GM20000 (cell line): ENCODE data around the gene ZNF695.

Experiments used
- DNase-seq: peaks from one replicate; pipeline ENCODE4 v3.0.0; 2012; ENCODE audit warnings: low spot score
- TF ChIP-seq, protein P1 (sequence below): IDR thresholded peaks from 2 replicates; pipeline ENCODE4 v1.5.1; 2012; ENCODE audit warnings: mild to moderate bottlenecking, control low read depth; ENCODE audit errors: extremely low read depth, missing control alignments

ZNF695 gene

DNA sequence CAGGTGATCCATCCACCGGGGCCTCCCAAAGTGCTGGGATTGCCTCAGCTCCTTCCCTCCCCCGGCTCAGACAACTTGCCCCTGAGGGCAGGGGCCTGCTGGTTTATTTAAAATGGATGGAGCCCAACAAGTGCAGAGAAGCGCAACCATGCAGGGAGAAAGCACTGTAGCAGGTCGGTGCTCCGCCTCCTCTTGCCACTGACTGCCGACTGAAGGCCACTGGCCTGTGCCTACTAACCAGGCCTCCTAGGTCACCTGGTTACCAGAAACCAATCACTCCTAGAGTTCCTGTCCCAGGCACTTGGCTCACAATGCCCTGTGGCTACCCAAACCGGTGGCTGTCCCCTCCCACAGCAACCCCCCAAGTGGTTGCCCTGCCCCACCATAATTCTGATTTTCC is 35.9 kb downstream of the ZNF695 start:
- TF ChIP-seq, protein P1, sequence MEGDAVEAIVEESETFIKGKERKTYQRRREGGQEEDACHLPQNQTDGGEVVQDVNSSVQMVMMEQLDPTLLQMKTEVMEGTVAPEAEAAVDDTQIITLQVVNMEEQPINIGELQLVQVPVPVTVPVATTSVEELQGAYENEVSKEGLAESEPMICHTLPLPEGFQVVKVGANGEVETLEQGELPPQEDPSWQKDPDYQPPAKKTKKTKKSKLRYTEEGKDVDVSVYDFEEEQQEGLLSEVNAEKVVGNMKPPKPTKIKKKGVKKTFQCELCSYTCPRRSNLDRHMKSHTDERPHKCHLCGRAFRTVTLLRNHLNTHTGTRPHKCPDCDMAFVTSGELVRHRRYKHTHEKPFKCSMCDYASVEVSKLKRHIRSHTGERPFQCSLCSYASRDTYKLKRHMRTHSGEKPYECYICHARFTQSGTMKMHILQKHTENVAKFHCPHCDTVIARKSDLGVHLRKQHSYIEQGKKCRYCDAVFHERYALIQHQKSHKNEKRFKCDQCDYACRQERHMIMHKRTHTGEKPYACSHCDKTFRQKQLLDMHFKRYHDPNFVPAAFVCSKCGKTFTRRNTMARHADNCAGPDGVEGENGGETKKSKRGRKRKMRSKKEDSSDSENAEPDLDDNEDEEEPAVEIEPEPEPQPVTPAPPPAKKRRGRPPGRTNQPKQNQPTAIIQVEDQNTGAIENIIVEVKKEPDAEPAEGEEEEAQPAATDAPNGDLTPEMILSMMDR, result no peak
- DNase-seq, result no peak

DNA sequence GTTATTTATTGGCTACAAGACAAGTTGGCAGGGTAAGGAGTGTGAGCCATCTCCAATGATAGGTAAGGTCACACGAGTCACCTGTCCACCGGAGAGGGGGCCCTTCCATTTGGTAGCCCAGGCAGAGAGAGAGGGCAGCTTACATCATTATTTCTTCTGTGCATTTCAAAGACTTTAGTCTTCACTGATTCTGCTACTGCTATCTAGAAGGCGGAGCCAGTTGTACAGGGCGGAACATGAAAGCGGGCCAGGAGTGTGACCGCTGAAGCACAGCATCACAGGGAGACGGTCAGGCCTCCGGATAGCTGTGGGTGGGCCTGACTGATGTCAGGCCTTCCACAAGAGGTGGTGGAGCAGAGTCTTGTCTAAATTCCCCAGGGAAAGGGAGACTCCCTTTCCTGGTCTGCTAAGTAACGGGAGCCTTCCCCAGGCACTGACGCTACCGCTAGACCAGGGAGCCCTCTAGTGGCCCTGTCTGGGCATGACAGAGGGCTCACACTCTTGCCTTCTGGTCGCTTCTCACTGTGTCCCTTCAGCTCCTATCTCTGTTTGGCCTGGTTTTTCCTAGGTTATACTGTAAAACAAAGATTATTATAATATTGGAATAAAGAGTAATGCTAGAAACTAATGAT is 36.7 kb downstream of the ZNF695 start:
- DNase-seq, result no peak
- TF ChIP-seq, protein P1, result no peak

DNA sequence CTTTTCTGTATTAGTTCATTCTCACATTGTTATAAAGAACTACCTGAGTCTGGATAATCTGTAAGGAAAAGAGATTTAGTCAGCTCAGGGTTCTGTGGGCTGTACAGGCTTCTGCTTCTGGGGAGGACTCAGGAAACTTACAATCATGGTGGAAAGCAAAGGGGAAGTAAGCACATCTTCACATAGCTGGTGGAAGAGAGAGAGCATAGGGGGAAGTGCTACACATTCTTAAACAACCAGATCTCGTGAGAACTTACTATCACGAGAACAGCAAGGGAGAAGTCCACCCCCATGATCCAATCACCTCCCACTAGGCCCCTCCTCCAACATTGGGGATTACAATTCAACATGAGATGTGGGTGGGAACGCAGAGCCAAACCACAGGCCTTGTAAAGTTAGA is 38.2 kb downstream of the ZNF695 start:
- DNase-seq, result no peak

DNA sequence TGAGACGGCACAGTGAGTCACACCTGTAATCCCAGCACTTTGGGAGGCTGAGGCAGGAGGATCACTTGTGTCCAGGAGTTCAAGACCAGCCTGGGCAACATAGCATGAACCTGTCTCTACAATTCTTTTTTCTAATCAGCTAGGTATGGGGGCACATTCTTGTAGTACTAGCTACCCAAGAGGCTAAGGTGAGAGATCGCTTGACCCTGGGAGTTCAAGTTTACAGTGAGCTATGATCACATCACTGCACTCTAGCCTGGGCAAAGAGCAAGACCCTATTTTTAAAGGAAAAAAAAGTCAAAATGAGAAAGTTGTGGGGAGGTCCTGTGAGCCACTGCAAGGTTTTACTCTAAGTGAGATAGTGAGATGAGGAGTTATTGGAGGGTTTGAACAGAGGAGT is 41.4 kb downstream of the ZNF695 start:
- TF ChIP-seq, protein P1, result no peak
- no peak for DNase-seq

More for the DNA sequence above, 38.2 kb downstream of the ZNF695 start:
- TF ChIP-seq, protein P1, result no peak

DNA sequence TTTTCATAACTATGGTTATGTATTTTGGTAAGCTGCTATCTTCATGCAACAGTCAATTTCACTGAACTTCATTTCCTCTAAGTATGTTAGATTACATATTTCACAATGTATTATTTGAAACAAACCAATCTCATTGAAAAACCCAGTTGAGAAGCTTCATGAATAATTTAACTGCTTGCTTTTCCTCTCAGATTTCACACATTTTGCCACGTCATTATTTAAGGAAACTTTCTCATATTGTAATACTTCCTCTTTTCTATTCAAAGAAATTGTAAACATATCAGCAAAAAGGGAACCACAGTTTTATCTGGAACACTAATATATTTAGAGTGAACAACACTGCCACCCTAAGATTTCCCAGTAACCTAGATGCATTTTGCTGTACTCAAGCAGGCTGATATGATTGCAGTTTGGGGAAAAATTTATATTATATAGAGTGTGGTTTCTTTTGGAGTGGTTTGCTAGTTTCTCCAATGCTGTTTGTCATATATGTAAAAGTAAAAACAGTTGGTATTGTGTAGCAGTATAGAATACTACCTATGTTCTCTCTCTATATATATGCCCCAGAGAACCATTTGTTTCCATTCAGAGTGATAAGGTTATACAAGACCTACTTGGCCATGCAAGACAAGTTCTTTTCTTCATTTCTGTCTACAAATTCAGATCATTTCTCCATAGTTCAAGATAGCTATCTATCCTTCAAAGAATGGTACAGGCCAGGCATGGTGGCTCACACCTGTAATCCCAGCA is 47.7 kb downstream of the ZNF695 start:
- DNase-seq, result peak; percentile 45
- TF ChIP-seq, protein P1, result no peak

DNA sequence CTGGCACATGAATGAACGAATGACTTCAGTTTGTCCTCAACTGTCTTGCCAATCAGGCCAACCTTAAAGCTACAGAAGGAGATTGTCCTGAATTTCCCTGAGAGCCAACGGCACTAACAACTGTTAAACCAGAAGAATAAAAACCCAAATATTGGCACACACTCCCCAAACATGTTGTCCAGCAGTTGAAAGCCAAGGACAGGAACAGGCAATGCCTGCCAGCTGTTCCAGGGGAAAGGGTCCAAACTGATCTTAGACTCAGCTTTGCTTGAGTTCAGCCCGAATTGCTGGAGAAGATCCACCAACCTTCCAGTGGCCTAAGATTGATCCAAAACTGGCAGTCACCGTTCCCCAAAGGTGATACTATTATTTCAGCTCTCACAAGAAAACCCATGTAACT is 53.7 kb downstream of the ZNF695 start:
- DNase-seq, result no peak
- TF ChIP-seq, protein P1, result no peak

DNA sequence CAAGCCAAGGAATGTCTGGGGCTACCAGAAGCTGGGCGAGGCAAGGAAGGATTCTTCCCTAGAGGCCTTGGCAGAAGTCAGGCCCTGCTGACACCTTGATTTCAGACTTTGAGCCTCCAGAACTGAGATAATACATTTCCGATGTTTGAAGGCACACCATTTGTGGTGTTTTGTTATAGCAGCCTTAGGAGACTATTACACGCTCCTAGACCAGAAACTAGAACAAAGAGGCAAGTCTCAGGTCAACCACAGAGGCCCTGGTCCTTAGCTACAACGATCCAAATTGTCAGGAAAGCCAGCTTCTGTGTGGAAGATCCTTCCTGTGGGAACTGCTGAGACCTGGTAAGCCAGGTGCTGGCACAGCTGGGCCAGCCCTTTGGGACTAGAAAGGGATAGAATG is 56.4 kb downstream of the ZNF695 start:
- DNase-seq, result no peak
- TF ChIP-seq, protein P1, result no peak
